EL (cell line): ENCODE data around the gene NUMBL.
"Not testable (repeated sequence)": the region's sequence is repeated elsewhere in the genome, so short reads cannot be mapped to it uniquely, and the experiment has no call there.

ENCODE experiments used
- DNase-seq: peaks from one replicate; pipeline ENCODE4 v3.0.0-alpha.2; 2016

NUMBL gene

GRCh38 chr19:40661616-40662015, 28.8 kb downstream of the NUMBL start:
- no peak for DNase-seq

GRCh38 chr19:40659566-40659965, 30.9 kb downstream of the NUMBL start:
- DNase-seq = no peak

- DNase-seq = no peak
Observed at GRCh38 chr19:40659116-40659515, 31.3 kb downstream of the NUMBL start.

GRCh38 chr19:40658031-40658430, 32.4 kb downstream of the NUMBL start:
- DNase-seq = no peak

- DNase-seq = not testable (repeated sequence)
Observed at GRCh38 chr19:40655684-40656083, 34.8 kb downstream of the NUMBL start.

GRCh38 chr19:40652303-40652702, 38.1 kb downstream of the NUMBL start:
- DNase-seq = not testable (repeated sequence)

GRCh38 chr19:40650749-40651305, 39.6 kb downstream of the NUMBL start:
- peak; percentile 31 for DNase-seq

GRCh38 chr19:40649903-40650675, 40.4 kb downstream of the NUMBL start:
- not testable (repeated sequence) for DNase-seq

- no peak for DNase-seq
Observed at GRCh38 chr19:40646743-40647254, 43.7 kb downstream of the NUMBL start.

GRCh38 chr19:40642757-40643305, 47.6 kb downstream of the NUMBL start:
- DNase-seq = no peak

GRCh38 chr19:40642051-40642706, 48.3 kb downstream of the NUMBL start:
- no peak for DNase-seq

GRCh38 chr19:40641281-40641680, 49.2 kb downstream of the NUMBL start:
- no peak for DNase-seq

GRCh38 chr19:40640744-40641143, 49.7 kb downstream of the NUMBL start:
- DNase-seq = no peak

- no peak for DNase-seq
Observed at GRCh38 chr19:40639638-40639982, 50.8 kb downstream of the NUMBL start.

GRCh38 chr19:40638327-40638726, 52.1 kb downstream of the NUMBL start:
- DNase-seq = no peak

- DNase-seq = peak; percentile 74
Observed at GRCh38 chr19:40633207-40633606, 57.2 kb downstream of the NUMBL start.

- no peak for DNase-seq
Observed at GRCh38 chr19:40632311-40633036, 58.0 kb downstream of the NUMBL start.

GRCh38 chr19:40630571-40631160, 59.8 kb downstream of the NUMBL start:
- DNase-seq = no peak

GRCh38 chr19:40629346-40629745, 61.1 kb downstream of the NUMBL start:
- DNase-seq = no peak

- no peak for DNase-seq
Observed at GRCh38 chr19:40627486-40628279, 62.8 kb downstream of the NUMBL start.

GRCh38 chr19:40626918-40627317, 63.5 kb downstream of the NUMBL start:
- no peak for DNase-seq
